Stimulated activated CD4-positive, alpha-beta T cell treated with anti-CD3 and anti-CD28 coated beads, Interleukin-2, amount 100 ng/mL, for 48 hours (primary cell): ENCODE results near the gene BPIFB6.

Source experiments
- DNase-seq, 2 donors: peaks; one replicate each; pipeline ENCODE4 v3.0.0-alpha.2; 2020

The BPIFB6 gene

DNA sequence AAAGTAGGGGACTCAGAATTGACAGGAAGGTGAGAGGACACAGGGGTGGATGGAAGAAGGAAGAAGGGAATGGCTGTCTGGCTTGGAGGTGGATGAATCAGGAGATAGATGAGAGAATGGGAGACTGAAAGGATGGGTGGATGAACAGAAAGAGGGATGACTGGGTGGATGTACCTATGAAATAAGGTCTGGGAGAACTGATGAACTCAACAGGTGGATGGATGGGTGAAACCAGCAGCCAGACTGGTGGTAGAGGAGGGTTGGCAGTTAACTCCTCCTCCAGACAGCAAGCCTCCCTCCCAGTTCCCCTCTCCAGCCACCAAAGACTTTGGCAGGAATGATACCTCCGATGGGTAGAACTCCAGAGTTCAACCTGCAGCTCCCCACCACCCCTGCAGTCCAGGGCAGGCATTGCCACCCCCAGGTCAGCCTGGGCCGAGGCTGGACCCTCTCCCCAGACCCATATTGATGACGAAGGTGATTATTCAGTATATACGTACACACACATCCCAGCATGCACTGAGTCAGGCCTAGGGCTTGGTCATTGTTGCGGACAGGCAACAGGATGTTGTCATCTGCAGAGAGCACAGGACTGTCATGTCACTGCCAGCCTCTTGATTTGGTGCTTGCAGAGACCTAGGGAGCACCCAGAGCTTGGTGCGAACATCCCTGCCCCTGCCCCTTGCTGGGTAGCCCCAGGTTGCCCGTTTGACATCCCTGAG is 29.2 kb upstream of the BPIFB6 start:
- DNase-seq, result no peak

DNA sequence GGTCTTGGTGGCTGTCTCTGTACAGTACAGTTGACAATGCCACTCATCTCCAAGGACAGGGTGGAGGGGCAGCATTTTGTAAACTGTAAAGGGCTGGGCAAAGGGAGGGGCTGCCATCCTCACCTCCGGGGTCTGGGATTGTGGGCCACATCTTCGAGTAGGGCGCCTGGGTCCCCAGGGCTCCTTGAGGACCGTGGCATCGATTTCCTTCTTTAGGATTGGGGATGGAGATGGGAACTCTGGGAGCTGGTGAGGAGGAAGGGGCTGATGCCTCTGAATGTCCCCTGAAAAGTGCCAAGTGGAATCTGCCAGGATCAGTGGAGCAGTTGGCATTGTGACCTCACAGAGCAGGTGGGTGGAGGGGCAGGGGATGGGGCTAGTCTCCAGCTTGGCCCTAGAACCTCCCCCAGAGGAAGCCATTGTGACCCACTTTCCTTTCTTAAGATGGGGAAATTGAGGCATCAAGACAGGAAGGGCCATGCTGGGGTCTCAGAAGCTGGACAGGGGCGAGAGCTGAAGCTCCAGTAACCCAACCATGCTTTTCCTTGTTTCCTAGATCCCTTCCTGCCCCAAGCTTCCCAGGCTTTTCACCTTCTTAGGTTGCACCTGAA is 27.2 kb upstream of the BPIFB6 start, which contains the start of gene SUN5:
Gene SUN5, minus strand, starts transcription at position 293 of the 611 bp plus-strand sequence. Its CDS starts 93 bp downstream, at position 200.
- DNase-seq, result no peak

DNA sequence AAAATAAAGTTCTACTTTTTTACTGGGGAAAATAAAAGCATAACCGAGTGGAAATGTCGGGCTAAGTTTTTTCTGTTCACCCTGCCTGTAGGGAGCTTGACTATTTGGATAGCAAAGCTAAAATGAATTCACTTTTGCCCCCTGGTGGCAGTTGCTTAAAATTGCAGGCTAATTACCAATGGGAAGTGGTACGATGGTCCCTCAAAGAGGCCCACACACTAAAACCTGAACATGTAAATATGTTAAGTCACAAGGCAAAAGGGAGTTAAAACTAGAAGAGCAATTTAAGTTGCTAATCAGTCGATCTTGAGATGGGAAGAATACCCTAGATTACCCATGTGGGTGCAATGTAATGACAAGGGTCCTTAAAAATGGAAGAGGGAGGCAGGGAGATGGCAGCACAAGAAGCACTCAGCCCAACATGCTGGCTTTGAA is 26.3 kb upstream of the BPIFB6 start:
- peak; percentile 28 to 50 for DNase-seq

DNA sequence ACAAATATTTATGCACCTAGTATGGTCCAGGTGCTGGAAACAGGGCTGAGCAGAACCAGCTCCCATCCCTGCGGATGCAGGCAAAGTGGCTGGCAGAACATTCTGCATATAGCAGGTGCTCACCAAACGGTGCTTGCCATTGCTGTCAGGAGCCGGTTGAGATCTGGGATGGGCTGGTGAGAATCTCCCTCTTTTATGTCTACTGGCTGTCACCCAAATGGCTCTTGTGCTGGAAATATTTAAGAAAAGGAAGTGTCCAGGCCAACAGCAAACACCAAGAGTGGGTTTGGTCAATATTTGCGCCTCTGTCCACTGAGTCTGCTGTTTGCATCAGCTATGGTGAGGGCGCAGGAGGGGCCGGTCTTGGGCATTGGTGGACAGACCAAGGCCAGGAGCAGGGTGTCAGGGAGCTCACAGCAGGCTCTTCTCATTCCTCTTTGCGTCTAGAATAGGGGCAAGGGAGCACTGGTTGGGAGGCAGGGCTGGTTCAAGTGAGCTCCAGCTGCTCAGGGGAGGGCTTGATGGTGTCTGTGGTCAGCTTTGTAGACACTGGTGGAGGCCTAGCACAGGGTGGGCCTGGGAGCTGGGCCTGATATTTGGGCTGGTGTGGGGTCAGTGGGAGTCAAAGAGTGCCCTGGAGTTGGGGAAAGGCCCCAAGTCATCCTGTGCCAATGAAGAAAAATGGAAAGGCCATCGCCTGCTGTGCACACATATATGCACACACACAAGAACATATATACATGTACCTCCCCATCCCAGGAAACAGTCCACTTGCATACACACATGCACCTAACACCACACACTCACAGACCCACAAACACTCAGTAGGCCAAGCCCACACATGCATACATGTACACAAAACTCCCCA is 25.3 kb upstream of the BPIFB6 start:
- no peak for DNase-seq

DNA sequence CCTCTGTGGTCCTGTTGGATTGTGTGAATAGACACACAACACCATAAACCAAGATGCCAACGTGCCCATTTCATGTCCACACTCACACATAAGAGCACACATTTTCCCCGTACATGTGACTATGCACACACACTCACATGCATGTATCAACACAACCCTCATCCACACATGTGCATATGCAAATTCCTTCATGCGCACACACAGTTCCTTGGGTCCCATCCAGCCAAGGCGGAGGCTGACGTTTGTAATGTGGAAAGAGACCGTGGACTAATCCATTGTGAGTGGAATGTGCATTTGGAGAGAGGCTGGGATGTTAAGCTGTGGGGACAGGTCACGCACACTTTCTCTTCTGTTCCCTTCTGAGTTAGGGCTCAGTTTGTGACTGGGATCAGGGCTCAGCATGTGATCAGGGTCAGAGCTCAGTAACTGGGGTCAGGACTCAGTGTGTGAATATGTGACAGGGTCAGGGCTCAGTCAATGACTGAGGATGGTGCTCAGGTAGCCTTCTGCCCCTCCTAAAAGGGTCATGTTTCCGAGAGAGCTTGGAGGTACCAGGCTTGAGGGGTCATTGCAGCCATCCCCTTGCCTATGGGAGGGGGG is 24.6 kb upstream of the BPIFB6 start:
- DNase-seq, result no peak

DNA sequence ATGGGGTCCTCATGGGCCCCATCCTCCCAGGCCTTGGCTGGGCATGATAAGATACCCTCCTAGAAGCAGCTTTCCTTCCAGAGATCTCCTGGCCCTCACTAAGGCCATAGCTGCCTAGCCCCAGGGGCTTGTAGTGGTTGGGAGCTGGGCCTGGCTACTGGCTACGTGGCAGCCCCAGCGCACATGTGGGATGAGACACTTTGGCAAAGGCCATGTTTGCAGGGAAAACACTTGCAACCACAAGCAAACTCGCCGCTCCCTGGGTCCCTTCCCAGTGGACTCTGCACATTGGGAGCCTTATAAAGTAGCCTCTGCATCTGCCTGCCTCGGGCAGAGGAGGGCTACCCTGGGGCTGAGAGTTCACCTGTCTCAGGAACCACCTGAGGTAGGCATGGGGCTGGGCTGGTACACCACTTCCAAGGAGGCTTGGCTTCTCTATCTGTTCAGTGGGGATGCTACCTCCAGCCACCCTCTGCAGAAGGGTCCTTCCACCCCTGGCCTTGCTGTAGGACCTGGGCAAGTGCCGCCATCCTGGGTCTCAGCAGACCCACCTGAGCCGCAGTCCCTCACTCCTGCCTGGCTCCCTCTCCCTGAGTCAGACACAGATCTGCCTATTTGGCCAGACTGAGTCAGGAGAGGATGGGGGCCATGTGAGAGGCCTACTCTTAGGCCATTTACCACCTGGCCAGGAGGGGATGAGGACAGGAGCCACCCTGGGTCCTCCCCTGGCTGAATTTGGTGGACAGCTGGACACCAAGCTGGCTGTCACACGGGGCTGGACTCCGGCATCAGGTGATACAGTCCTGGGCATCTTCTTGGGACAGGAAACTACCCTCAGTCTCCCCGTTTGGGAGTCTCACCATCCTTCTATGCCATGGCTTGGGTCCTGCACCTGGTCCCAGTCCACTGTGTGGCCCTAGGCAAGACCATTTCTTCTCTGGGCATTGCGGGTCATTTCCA is 23.8 kb upstream of the BPIFB6 start, which contains the start of gene BPIFB2:
Gene BPIFB2, plus strand, starts transcription at position 329 of the 960 bp plus-strand sequence. CDS start 871 bp downstream, outside the sequence.
- DNase-seq, result no peak

DNA sequence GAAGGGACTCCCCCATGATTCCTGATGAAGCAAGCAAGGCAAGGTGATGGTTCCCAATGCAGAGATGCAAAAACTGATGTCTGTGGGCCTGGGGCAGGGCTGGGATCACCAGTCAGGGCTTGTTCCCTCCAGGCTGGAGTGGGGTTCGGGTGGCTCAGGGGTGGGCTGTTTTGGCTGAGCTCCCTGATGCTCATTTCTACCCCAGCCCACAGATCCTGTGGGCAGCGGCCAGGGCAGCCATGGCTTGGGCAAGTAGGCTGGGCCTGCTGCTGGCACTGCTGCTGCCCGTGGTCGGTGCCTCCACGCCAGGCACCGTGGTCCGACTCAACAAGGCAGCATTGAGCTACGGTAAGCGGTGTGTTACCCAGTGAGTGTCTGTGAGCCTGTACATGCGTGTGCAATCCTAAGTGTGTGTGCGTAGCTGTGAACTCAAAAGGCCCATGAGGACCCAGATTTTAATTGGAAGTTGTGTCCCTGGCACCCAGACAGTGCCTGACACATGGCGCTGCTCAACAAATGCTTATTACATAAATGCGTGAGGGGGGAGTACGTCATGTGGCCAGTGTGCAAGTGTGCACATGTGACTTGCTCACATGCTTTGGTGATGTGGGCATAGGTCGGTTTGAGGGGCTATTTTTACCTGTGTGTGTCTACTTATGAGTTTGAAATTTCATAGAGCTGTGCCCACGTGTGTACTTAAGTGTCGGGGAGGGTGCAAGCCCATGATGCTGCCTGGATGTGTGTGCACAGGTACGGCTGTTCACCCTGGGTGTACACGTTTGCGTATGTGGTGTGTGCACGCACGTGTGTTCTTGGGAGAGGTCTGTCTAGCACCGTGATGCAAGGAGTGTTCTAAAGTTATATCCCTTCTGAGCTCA is 22.9 kb upstream of the BPIFB6 start:
- DNase-seq, result no peak

DNA sequence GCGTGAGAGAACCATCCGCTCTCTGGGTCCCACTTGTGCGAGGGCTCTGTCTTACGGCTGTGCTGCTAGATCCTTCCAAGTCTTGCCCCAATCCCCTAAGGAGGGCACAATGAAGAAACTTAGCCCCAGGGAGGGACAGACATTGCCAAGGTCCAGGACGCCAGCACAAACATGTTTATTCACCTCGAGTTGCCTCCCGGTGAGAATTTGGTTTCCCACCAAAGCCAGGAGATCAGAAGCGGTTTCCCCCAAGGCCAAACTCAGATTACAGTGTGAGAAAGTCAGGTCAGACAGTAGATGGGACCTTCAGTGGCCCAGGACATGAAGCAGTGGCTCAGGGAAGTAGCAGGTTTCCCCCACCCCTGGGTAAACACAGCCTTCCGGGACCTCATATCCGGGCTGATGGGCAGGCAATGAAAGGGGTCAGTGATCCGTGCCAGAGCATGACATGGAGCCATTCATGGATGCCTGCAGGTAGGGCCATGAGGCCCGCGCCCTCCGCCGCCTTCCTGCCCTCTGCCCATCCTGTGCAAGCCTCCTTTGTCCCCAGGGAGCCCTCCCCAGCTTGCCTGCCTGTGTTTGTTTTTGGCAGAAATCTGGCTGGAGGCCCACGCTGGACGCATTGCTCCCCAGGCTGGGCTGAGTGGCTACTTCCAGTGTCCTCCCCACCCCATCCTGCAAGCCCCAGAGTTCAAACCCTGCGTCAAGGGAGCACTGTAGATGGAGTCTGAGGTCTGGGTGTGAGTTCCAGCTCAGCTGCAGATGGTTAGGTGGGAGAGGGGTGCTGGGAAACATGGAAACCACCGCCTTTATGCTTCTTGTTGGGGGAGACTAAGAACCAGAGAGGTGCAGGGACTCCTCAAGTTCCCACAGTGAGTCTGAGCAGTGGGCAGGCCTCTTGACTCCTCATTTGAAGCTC is 22.0 kb upstream of the BPIFB6 start:
- no peak for DNase-seq

DNA sequence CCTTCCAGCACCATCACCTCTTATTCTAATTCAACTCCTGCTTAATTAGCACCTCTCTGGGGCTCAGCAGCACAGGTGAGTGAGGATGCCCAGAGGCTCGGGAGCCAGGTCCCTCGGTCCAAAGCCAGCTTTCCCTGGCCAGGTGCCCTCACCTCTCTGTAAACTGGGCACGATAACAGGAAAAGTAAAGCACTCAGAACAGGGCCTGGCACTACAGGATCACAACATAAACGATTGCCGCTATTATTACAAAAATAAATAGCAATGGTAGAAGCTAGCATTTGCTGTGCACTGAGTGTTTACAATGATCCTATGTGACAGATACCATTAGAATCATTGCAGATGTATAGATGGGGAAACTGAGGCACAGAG is 21.3 kb upstream of the BPIFB6 start:
- no peak for DNase-seq

DNA sequence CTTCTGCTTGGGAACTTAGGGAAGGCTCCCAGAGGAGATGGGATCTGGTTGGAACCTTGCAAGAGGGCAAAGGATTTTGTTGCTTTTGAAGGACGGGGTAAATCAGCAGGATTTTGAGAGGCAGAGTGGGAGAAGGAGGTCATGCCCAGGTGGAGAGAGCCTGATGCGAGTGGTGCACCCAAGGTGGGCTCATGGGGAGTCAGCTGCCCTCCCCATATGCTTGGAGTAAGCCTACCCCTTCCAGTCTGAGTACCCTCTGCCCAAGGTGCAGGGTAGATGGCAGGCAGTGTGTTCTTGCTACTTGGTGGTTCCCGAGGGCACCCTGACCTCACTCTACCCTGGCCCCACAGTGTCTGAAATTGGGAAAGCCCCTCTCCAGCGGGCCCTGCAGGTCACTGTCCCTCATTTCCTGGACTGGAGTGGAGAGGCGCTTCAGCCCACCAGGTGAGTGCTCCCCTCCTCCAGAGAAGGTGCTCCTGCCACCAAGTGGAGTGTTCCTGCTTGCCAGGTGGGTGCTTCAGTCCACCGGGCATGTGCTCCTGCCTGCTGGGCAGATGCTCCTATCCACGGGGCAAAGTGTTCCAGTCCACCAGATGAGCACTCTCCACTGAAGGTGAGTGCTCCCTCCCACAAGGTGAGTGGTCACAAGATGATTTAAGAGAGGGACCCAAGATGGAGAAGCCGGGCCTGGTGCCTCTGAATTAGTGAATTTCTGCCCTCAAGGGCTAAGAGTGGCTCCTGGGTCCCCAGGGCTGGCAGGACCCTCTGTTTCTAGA is 20.6 kb upstream of the BPIFB6 start:
- no peak for DNase-seq

DNA sequence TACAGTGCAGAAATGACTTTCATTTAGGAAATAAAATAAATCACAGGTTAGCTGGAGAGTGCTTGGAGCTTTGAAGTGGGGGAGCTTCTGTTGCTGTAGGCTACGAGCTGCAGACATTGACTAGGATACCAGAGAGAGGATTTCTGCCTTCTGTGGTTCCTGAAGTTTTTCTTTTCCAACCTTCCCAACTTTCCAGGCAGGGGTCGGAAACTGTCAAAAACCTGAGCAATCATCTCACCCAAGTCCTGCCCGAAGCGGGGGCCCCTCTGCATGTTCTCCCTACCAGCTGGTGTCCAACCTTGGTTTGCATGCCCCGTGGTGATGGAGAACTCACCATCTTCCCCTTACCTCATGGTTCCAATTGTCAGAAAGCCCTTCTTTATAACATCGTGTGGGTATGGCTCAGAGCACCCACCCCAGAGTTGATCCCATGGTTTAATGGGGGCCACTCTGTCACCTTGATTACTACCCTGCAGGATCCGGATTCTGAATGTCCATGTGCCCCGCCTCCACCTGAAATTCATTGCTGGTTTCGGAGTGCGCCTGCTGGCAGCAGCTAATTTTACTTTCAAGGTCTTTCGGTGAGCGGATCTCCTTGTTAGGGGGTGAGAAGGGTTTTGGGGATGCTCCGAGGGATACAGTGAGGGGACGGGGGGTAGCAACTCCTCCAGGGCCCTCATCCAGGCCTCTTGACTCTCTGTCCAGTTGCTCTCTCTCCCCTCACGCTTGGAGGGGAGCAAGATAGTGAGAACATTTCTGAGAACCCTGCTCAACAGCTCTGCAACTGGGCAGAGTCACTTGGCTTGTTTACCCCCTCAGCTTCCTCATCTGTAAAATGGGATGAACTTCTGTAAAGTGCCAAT is 18.9 kb upstream of the BPIFB6 start:
- DNase-seq, result no peak

DNA sequence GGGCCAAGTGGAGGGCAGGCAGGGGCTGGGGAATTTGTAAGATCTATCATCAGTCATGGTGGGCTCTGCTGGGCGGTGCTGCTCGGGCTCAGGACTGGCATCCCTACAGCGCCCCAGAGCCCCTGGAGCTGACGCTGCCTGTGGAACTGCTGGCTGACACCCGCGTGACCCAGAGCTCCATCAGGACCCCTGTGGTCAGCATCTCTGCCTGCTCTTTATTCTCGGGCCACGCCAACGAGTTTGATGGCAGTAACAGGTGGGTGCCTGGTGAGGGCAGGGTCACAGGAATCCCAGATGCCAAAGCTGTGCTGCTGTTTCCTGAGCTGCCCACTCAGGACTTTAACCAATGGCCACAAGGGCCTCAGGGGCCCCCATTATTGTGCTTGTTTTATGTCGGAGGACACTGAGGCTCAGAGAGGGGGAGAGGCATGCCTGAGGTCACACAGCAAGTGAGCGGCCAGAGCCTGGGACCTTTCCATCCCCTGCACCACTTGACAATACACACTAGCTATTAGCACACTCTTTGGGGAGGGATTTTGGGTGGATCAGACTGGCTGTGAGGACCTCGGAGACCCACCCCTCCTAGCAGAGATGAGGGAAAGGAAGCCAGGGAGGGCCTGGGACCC is 17.6 kb upstream of the BPIFB6 start:
- DNase-seq, result no peak

DNA sequence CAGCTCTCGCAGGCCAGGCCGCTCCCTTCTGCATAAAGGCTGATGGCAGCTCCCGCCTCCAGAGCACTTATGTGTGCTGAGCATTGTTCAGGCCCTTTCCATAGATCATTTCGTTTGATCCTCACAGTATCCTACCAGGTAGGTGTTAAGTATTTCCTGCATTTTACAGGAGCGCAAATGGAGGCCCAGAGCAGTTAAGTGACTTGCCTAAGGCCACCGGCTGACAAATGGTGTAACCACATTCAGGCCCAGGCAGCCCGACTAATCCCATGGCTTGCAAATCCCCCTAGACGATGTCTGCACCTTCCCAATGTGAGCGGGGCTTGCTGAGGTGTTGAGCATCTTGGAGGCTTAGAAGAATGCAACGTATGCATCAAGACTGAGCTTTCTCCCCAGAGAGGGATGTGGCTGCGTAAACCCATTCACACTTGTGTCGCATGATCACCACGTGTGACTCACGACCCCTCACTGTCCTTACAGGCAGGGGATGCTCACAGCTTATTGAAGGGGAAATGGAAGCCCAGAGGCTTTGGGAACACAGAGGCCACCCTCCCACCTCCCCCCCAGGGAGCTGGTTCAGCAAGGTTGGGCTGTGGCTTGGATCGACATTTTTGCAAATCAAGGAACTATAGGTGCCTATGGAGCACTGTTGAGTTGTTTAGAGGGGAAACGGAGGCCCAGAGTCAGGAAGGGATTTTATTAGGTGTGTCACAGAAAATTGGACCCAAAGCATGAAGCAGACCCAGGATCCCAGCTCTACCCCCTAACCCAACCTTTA is 16.9 kb upstream of the BPIFB6 start:
- DNase-seq, result no peak

DNA sequence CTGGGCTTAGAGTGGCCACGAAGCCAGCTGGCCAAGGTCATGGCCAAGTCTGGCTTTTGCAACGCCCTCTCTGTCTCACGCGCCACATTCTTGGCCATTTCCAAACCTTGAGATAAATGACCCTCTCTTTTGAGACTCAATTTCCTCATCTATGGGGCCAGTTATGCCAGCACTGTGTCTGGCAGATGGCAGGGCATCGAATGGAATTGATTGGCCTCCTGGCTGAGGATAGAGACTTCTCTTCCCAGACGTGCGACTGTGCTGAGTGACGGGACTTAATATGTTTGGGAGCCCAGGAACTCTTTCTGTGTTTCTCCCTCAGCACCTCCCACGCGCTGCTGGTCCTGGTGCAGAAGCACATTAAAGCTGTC is 16.3 kb upstream of the BPIFB6 start:
- no peak for DNase-seq

DNA sequence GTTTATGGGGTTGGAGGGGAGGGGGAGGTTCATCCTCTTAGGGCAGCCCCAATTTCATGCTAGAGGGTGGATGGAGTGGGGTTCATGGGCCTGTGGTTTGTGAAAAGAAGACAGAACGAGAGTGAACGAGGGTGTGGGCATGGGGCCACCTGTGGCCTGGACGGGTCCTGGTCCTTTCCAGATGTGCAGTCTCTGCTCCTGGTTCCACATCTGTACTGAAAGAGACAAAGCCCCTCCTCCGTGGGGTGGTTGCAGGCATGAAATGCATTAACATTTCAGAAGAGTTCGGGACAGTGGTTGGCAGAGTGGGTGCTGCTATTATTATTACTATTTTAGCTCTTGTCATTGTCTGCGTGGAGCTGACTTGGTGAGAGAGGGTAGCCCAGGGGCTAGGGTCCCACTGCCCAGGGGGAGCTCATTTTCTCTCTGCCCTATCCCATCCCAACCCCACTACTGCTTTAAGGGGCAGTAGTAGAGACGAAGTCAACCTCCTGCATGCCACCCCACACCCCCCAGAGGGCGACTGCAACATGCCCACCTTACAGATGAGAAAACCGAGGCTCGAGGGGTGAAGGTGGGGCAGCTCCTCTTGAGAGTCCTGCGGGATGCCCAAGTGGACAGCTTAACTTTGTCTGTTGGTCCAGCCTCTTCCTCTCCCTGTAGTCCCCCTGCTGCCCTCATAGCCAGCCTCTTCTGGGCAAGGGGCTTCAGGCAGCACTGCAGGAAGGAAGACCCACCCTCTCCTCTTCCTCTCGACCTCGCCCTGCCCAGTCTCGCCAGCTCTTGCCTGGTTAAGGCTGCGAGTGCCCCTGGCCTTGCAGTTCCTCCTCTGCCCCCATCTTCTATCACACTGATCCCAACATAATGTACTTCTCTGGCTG is 15.5 kb upstream of the BPIFB6 start:
- DNase-seq, result no peak
